HepG2 (cell line): ENCODE data around the gene SNAP47. TPM values are rescaled to one million over a fixed set of nuclear protein-coding genes. Genes with fewer than 3 reads are reported as not detected.

ENCODE experiments used
- ARNTL ChIP-seq: sonication (generic); formaldehyde crosslinking; IDR thresholded peaks from 2 replicates; pipeline ENCODE4 v1.4.0; 2020; ENCODE audit warnings: mild to moderate bottlenecking, missing genetic modification reagents
- CBFB ChIP-seq: sonication (generic); formaldehyde crosslinking; IDR thresholded peaks from 2 replicates; pipeline ENCODE4 v1.4.0; 2020; ENCODE audit warnings: missing genetic modification reagents
- KDM4B ChIP-seq: sonication (generic); formaldehyde crosslinking; IDR thresholded peaks from 2 replicates; pipeline ENCODE4 v1.4.0; 2020; ENCODE audit warnings: missing genetic modification reagents
- MAX ChIP-seq: IDR thresholded peaks from 2 replicates; pipeline ENCODE4 v1.6.1; 2012; ENCODE audit warnings: inconsistent platforms
- SAP130 ChIP-seq: IDR thresholded peaks from 2 replicates; pipeline ENCODE4 v1.6.1; 2016; ENCODE audit warnings: low read depth
- SP1 ChIP-seq, 2 experiments: fragments of 450-650 bp in 1 of 2; sonication (generic) in 1 of 2; formaldehyde crosslinking in 1 of 2; IDR thresholded peaks; 2 replicates each; pipeline versions ENCODE4 v1.4.0 to v1.6.1; 2016 to 2020; ENCODE audit warnings: missing genetic modification reagents in 1 of 2
- TFDP1 ChIP-seq: IDR thresholded peaks from 2 replicates; pipeline ENCODE4 v1.6.1; 2016; ENCODE audit warnings: missing compliant biosample characterization, missing genetic modification reagents, borderline replicate concordance
- ZFAT ChIP-seq: sonication (generic); formaldehyde crosslinking; conservative IDR thresholded peaks from 2 replicates; pipeline ENCODE4 v1.8.1; 2023; ENCODE audit warnings: missing genetic modification reagents, inconsistent platforms
- ZNF17 ChIP-seq: sonication (generic); formaldehyde crosslinking; IDR thresholded peaks from 2 replicates; pipeline ENCODE4 v1.5.0; 2020; ENCODE audit warnings: mild to moderate bottlenecking, missing genetic modification reagents
- ZNF230 ChIP-seq: sonication (generic); formaldehyde crosslinking; IDR thresholded peaks from 2 replicates; pipeline ENCODE4 v1.4.0; 2020; ENCODE audit warnings: mild to moderate bottlenecking, missing genetic modification reagents
- ZNF564 ChIP-seq: sonication (generic); formaldehyde crosslinking; IDR thresholded peaks from 2 replicates; pipeline ENCODE4 v1.8.1; 2023; ENCODE audit warnings: mild to moderate bottlenecking, missing genetic modification reagents
- ZNF792 ChIP-seq: IDR thresholded peaks from 2 replicates; pipeline ENCODE4 v1.6.1; 2016
- ZXDC ChIP-seq: sonication (generic); formaldehyde crosslinking; IDR thresholded peaks from 2 replicates; pipeline ENCODE4 v1.5.0; 2020; ENCODE audit warnings: mild to moderate bottlenecking, missing genetic modification reagents
- polyA plus RNA-seq, 8 experiments: library from polyadenylated mRNA; depleted of rRNA in 3 of 8; stranded (reverse) in 7 of 8; unstranded in 1 of 8; fragments of >200 nt; fragmentation: Illumina TruSeq in 4 of 8; extraction: Trizol in 4 of 8; gene quantifications; 2 replicates each; pipeline versions ENCODE4 v1.2.1 to v1.2.3, GENCODE V29; 2011 to 2016; ENCODE audit warnings: low read depth in 4 of 8, missing spikeins in 1 of 8, mixed read lengths in 1 of 8; ENCODE audit not compliant: insufficient read depth in 1 of 8
- total RNA-seq, 5 experiments: library from RNA; depleted of rRNA; stranded (reverse); fragments of >200 nt; fragmentation: Illumina TruSeq; extraction: Trizol; gene quantifications; 2 replicates each; pipeline ENCODE4 v1.2.3, GENCODE V29; 2016; ENCODE audit warnings: low read depth in 1 of 5

The SNAP47 gene
- total and polyA plus RNA-seq, 2 of the 13 experiments (the other 11 are each of a cell fraction or from before 2014, with no cell fraction given) = 13.6 to 25.1 TPM

GRCh38 chr1:227787513-227788270, 52.5 kb downstream of the SNAP47 start (continued):
- 0 out of 2 replicates have a peak, but pooled peaks have one; percentile 27 for TF ChIP-seq ZXDC (CRISPR knock-in tag)
- no peak for TF ChIP-seq ZFAT (CRISPR knock-in tag)
- TF ChIP-seq ARNTL (CRISPR knock-in tag) = 0 out of 2 replicates have a peak, but pooled peaks have one; percentile 39
- no peak for TF ChIP-seq ZNF17 (CRISPR knock-in tag)
- 0 out of 2 replicates have a peak, but pooled peaks have one; percentile 55 for TF ChIP-seq TFDP1 (CRISPR knock-in tag)
- peak; percentile 39; the same call in 1 of the 2 replicates for TF ChIP-seq MAX
- TF ChIP-seq KDM4B (CRISPR knock-in tag) = no peak
- TF ChIP-seq SP1 (IDR thresholded peaks at IDR 0.05) = no peak
- TF ChIP-seq SP1 (CRISPR knock-in tag; IDR thresholded peaks at IDR 0.05) = peak; percentile 16
- TF ChIP-seq CBFB (CRISPR knock-in tag) = 0 out of 2 replicates have a peak, but pooled peaks have one; percentile 24
- TF ChIP-seq SAP130 (CRISPR knock-in tag) = peak; percentile 43
- TF ChIP-seq ZNF230 (CRISPR knock-in tag) = 0 out of 2 replicates have a peak, but pooled peaks have one; percentile 45
- TF ChIP-seq ZNF564 (CRISPR knock-in tag) = peak; percentile 70; the same call in 1 of the 2 replicates
- peak; percentile 89; the same call in 1 of the 2 replicates for TF ChIP-seq ZNF792 (CRISPR knock-in tag)
